ENCODE data around the gene AREG. TPM values are rescaled to one million over a fixed set of nuclear protein-coding genes. Genes with fewer than 3 reads are reported as not detected.
A peak's percentile ranks its signal among the peaks of the same experiment; 100 is the strongest.

Gene AREG
- total and polyA plus RNA-seq, 2 of the 13 experiments (the other 11 are each of a cell fraction or from before 2014, with no cell fraction given), result 6.2 to 7.1 TPM

DNA sequence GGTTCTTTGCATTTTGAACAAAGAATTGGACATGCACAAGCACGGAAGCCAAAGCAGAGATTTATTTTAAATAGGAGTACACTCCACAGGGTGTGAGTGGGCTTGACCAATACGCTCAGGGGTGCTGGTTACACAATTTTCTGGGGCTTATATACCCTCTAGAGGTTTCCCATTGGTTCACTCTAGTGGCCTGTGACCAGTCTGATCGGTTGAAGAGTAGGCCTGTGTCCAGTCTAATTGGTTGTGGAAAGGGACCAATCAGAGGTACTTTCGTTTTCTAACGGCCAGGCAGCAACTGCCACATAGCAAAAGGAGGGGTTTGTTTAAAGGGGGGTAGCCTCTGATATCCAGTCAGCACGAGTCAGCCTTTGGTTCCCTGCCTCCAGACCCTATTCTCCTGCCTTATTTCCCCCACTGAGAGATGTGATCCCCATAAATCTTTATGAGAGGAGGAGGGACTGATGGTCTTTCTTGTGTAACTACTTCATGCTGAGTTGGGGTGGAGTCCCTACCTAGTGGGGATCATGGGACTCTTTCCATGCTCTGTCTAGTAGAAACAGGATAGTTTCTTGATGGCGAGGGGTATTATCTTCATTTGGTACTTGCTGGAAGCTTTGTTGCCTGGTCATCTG lies 11.3 kb upstream of the AREG start (continued):
- TF ChIP-seq, protein P1, sequence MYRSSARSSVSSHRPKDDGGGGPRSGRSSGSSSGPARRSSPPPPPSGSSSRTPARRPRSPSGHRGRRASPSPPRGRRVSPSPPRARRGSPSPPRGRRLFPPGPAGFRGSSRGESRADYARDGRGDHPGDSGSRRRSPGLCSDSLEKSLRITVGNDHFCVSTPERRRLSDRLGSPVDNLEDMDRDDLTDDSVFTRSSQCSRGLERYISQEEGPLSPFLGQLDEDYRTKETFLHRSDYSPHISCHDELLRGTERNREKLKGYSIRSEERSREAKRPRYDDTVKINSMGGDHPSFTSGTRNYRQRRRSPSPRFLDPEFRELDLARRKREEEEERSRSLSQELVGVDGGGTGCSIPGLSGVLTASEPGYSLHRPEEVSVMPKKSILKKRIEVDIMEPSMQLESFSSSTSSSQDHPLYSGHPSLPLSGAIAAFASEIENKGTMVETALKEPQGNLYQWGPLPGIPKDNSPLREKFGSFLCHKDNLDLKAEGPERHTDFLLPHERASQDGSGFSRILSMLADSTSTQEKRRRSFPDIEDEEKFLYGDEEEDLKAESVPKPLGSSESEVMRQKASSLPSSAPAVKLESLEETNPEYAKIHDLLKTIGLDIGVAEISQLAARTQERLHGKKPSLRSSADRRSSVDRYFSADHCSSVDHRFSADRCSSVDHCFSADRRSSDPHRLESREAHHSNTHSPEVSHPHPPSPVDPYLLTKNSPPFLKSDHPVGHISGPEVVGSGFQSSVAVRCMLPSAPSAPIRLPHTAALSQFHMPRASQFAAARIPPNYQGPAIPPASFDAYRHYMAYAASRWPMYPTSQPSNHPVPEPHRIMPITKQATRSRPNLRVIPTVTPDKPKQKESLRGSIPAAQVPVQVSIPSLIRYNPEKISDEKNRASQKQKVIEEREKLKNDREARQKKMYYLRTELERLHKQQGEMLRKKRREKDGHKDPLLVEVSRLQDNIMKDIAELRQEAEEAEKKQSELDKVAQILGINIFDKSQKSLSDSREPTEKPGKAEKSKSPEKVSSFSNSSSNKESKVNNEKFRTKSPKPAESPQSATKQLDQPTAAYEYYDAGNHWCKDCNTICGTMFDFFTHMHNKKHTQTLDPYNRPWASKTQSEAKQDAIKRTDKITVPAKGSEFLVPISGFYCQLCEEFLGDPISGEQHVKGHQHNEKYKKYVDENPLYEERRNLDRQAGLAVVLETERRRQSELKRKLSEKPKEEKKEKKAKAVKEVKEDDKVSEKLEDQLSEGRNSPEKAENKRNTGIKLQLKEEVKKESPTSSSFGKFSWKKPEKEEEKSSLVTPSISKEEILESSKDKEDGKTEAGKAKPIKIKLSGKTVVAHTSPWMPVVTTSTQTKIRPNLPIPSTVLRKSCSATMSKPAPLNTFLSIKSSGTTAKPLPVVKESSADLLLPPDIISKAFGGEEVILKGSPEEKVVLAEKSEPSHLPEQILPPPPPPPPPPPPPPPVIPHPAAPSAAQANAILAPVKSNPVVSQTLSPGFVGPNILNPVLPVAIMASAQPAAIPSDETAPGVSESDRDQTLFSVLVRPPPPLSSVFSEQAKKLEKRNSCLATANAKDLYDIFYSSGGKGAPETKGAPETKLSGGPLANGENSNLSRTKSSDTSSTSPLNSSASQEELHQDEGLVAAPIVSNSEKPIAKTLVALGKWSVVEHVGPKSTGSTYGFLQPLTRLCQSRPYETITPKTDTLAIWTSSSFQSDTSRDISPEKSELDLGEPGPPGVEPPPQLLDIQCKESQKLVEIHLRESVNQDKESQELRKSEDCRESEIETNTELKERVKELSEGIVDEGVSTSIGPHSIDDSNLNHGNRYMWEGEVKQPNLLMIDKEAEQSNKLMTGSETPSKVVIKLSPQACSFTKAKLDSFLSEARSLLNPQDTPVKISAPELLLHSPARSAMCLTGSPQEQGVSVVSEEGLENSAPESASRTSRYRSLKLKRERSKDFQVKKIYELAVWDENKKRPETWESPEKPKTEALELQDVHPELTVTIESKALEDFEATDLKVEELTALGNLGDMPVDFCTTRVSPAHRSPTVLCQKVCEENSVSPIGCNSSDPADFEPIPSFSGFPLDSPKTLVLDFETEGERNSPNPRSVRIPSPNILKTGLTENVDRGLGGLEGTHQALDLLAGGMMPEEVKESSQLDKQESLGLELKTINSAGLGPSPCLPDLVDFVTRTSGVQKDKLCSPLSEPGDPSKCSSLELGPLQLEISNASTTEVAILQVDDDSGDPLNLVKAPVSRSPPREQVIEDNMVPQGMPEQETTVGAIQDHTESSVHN (CRISPR knock-in tag; IDR thresholded peaks at IDR 0.05), result no peak
- TF ChIP-seq STAG1 (CRISPR knock-in tag; IDR thresholded peaks at IDR 0.05), result no peak
- TF ChIP-seq ZNF569 (CRISPR knock-in tag; IDR thresholded peaks at IDR 0.05; ENCODE audit: borderline replicate concordance), result no peak
- no peak for TF ChIP-seq MTA3 (CRISPR knock-in tag; IDR thresholded peaks at IDR 0.05)
- no peak for TF ChIP-seq RORA (CRISPR knock-in tag; IDR thresholded peaks at IDR 0.05)
- TF ChIP-seq, protein P2, sequence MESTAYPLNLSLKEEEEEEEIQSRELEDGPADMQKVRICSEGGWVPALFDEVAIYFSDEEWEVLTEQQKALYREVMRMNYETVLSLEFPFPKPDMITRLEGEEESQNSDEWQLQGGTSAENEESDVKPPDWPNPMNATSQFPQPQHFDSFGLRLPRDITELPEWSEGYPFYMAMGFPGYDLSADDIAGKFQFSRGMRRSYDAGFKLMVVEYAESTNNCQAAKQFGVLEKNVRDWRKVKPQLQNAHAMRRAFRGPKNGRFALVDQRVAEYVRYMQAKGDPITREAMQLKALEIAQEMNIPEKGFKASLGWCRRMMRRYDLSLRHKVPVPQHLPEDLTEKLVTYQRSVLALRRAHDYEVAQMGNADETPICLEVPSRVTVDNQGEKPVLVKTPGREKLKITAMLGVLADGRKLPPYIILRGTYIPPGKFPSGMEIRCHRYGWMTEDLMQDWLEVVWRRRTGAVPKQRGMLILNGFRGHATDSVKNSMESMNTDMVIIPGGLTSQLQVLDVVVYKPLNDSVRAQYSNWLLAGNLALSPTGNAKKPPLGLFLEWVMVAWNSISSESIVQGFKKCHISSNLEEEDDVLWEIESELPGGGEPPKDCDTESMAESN (CRISPR knock-in tag; conservative IDR thresholded peaks at IDR 0.05), result no peak
- TF ChIP-seq, protein P3, sequence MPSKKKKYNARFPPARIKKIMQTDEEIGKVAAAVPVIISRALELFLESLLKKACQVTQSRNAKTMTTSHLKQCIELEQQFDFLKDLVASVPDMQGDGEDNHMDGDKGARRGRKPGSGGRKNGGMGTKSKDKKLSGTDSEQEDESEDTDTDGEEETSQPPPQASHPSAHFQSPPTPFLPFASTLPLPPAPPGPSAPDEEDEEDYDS (CRISPR knock-in tag; IDR thresholded peaks at IDR 0.05), result peak; percentile 35; the same call in 1 of the 2 replicates
- TF ChIP-seq SP2 (CRISPR knock-in tag; IDR thresholded peaks at IDR 0.05), result no peak
- no peak for TF ChIP-seq ZNF382 (CRISPR knock-in tag; IDR thresholded peaks at IDR 0.05; ENCODE audit: borderline replicate concordance)
- no peak for TF ChIP-seq MTA1 (CRISPR knock-in tag; IDR thresholded peaks at IDR 0.05; ENCODE audit: borderline replicate concordance)
- no peak for TF ChIP-seq ZNF446 (CRISPR knock-in tag; IDR thresholded peaks at IDR 0.05)
- no peak for TF ChIP-seq ZNF83 (CRISPR knock-in tag; IDR thresholded peaks at IDR 0.05; ENCODE audit: borderline replicate concordance)
- peak; percentile 67 for TF ChIP-seq NFYB (CRISPR knock-in tag; IDR thresholded peaks at IDR 0.05)
- no peak for TF ChIP-seq ZSCAN30 (CRISPR knock-in tag; IDR thresholded peaks at IDR 0.05)
- no peak for TF ChIP-seq ZNF670 (CRISPR knock-in tag; IDR thresholded peaks at IDR 0.05; ENCODE audit: borderline replicate concordance)
- no peak for TF ChIP-seq SP5 (CRISPR knock-in tag; IDR thresholded peaks at IDR 0.05; ENCODE audit: borderline replicate concordance, low read depth)
- no peak for TF ChIP-seq ZNF850 (CRISPR knock-in tag; conservative IDR thresholded peaks at IDR 0.05)
- TF ChIP-seq MXI1 (IDR thresholded peaks at IDR 0.05; ENCODE audit: borderline replicate concordance, low read depth, low read length), result no peak
- no peak for TF ChIP-seq HNRNPL (IDR thresholded peaks at IDR 0.05; ENCODE audit: low read depth, low read length)
- TF ChIP-seq ZNF160 (CRISPR knock-in tag; IDR thresholded peaks at IDR 0.05), result no peak
- no peak for TF ChIP-seq SOX6 (IDR thresholded peaks at IDR 0.05)
- TF ChIP-seq SOX6 (CRISPR knock-in tag; IDR thresholded peaks at IDR 0.05), result no peak

Data from HepG2 (cell line).